MCF 10A (cell line): Measurements from ENCODE around the gene RAD54L. TPM values are rescaled to one million over a fixed set of nuclear protein-coding genes. Genes with fewer than 3 reads are reported as not detected.
"Not testable (repeated sequence)": the region's sequence is repeated elsewhere in the genome, so short reads cannot be mapped to it uniquely, and the experiment has no call there.

ENCODE experiments used
- BruUV-seq: library from RNA; stranded (reverse); fragments of 400-500 nt; replicated peaks from 2 replicates; lab custom pipeline; 2021; lab: Mats Ljungman, UMichigan
- CTCF ChIA-PET: fragments of 300-600 bp; sonication (Branson Sonifier 250); formaldehyde crosslinking; extraction: SDS; loops from one replicate; lab custom pipeline; 2021; ENCODE audit warnings: antibody characterized with exemption, inconsistent platforms; lab: Yijun Ruan, JAX
- POLR2A ChIA-PET: fragments of 300-600, 350-650 bp; sonication (Branson Sonifier 250); formaldehyde crosslinking; extraction: SDS; loops from one replicate; lab custom pipeline; 2020; ENCODE audit warnings: antibody characterized with exemption, inconsistent platforms; lab: Yijun Ruan, JAX
- DNase-seq: peaks from one replicate; pipeline ENCODE4 v3.0.0-alpha.2; 2018; ENCODE audit not compliant: unreplicated experiment
- H3K27ac Mint-ChIP-seq: one replicate; pipeline ENCODE4 v1.8.0; 2022; ENCODE audit warnings: mild to moderate bottlenecking, low read depth, mixed read lengths; ENCODE audit not compliant: unreplicated experiment
- H3K27me3 Mint-ChIP-seq: one replicate; pipeline ENCODE4 v1.8.0; 2022; ENCODE audit warnings: mixed read lengths; ENCODE audit not compliant: insufficient read depth, unreplicated experiment
- H3K36me3 Mint-ChIP-seq: one replicate; pipeline ENCODE4 v1.8.0; 2022; ENCODE audit warnings: mild to moderate bottlenecking, moderate library complexity, mixed read lengths; ENCODE audit not compliant: insufficient read depth, unreplicated experiment
- H3K4me1 Mint-ChIP-seq: one replicate; pipeline ENCODE4 v1.8.0; 2022; ENCODE audit warnings: mixed read lengths; ENCODE audit not compliant: insufficient read depth, unreplicated experiment
- H3K4me3 Mint-ChIP-seq: one replicate; pipeline ENCODE4 v1.8.0; 2022; ENCODE audit warnings: mild to moderate bottlenecking, moderate library complexity, mixed read lengths; ENCODE audit not compliant: unreplicated experiment
- H3K9me3 Mint-ChIP-seq: one replicate; pipeline ENCODE4 v1.8.0; 2022; ENCODE audit warnings: mixed read lengths; ENCODE audit not compliant: unreplicated experiment
- intact Hi-C: fragments of 100-400 bp; cut with micrococcal nuclease; formaldehyde crosslinking; loops from 2 replicates; pipeline ENCODE4 v1.14.1; 2022
- total RNA-seq: library from RNA; stranded (reverse); gene quantifications from 2 replicates; pipeline ENCODE4 v1.2.3, GENCODE V29; 2022
- TF ChIP-seq, protein P1 (sequence below): fragments of 200-600 bp; IDR thresholded peaks from one replicate; pipeline ENCODE4 v1.8.0; 2022; ENCODE audit warnings: antibody characterized with exemption, mild to moderate bottlenecking; ENCODE audit not compliant: unreplicated experiment

Gene RAD54L
- total RNA-seq, 1 experiment from 2014 or later, result 4.5 TPM

GRCh38 chr1:46244656-46245371 is 2.7 kb upstream of the RAD54L start:
- H3K4me3 Mint-ChIP-seq, result no peak overlapping the region
- no TSS peak for BruUV-seq
- DNase-seq, result peak; percentile 38
- no peaks in the 10 kb centered on the region for H3K27me3 Mint-ChIP-seq
- peaks cover 23% of the 10 kb centered on the region for H3K4me1 Mint-ChIP-seq
- no peak overlapping the region for H3K27ac Mint-ChIP-seq
- TF ChIP-seq, protein P1, sequence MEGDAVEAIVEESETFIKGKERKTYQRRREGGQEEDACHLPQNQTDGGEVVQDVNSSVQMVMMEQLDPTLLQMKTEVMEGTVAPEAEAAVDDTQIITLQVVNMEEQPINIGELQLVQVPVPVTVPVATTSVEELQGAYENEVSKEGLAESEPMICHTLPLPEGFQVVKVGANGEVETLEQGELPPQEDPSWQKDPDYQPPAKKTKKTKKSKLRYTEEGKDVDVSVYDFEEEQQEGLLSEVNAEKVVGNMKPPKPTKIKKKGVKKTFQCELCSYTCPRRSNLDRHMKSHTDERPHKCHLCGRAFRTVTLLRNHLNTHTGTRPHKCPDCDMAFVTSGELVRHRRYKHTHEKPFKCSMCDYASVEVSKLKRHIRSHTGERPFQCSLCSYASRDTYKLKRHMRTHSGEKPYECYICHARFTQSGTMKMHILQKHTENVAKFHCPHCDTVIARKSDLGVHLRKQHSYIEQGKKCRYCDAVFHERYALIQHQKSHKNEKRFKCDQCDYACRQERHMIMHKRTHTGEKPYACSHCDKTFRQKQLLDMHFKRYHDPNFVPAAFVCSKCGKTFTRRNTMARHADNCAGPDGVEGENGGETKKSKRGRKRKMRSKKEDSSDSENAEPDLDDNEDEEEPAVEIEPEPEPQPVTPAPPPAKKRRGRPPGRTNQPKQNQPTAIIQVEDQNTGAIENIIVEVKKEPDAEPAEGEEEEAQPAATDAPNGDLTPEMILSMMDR, result peak; percentile 42
- CTCF ChIA-PET, result interaction anchor here (0.5 to 3.3 kb wide), 38 partner anchors 10 to 1270 kb away, joined by 3 to 31 read pairs (median 4); partner anchors contain the start of gene NSUN4
- H3K36me3 Mint-ChIP-seq, result no peaks in the 10 kb centered on the region
- POLR2A ChIA-PET, result interaction anchor here (0.6 to 3.6 kb wide), 12 partner anchors 21 to 103 kb away, joined by 3 to 39 read pairs (median 3); partner anchors contain the start of genes LRRC41 and UQCRH
- intact Hi-C loops, result loop anchor here (2.0 kb wide), 1 partner anchor 104 kb away; no protein-coding TSS in a partner anchor
- H3K9me3 Mint-ChIP-seq, result no peaks in the 10 kb centered on the region

DNA sequence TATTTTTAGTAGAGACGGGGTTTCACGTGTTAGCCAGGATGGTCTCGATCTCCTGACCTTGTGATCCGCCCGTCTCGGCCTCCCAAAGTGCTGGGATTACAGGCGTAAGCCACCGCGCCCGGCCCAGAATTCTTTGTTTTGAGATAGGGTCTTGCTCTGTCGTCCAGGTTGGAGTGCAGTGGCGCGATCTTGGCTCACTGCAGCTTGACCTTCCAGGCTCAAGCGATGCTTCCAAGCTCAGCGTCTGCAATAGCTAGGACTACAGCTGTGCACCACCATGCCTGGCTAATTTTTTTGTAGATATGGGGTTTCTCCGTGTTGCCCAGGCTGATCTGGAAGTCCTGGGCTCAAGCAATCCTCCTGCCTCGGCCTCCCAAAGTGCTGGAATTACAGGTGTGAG is 1.4 kb upstream of the RAD54L start:
- POLR2A ChIA-PET, result interaction anchor here (0.6 to 3.6 kb wide), 15 partner anchors 12 to 662 kb away, joined by 3 to 39 read pairs (median 8); partner anchors contain the start of genes LRRC41, LURAP1, NSUN4 and UQCRH
- H3K4me3 Mint-ChIP-seq, DNase-seq, H3K9me3 Mint-ChIP-seq, H3K27me3 Mint-ChIP-seq, BruUV-seq, H3K27ac Mint-ChIP-seq, H3K36me3 Mint-ChIP-seq: not testable (repeated sequence)
- intact Hi-C loops, result loop anchor here (2.0 kb wide), 1 partner anchor 95 kb away; the partner anchor contains the start of gene NSUN4
- CTCF ChIA-PET, result interaction anchor here (0.5 to 3.3 kb wide), 13 partner anchors 9 to 763 kb away, joined by 3 to 31 read pairs (median 4); partner anchors contain the start of genes LRRC41, NSUN4 and UQCRH
- H3K4me1 Mint-ChIP-seq, result peaks cover 24% of the 10 kb centered on the region

GRCh38 chr1:46246548-46247435 is 771 bp upstream of the RAD54L start:
- Mint-ChIP-seq H3K4me3 (peak overlapping the region; percentile 81), H3K36me3 (no peaks in the 10 kb centered on the region), H3K9me3 (no peaks in the 10 kb centered on the region), H3K27me3 (no peaks in the 10 kb centered on the region), H3K4me1 (peaks cover 25% of the 10 kb centered on the region), H3K27ac (peak overlapping the region; percentile 91)
- ChIA-PET POLR2A (interaction anchor here (0.5 to 3.6 kb wide), 23 partner anchors 12 to 662 kb away, joined by 3 to 39 read pairs (median 3); partner anchors contain the start of genes LRRC41, LURAP1, NSUN4 and UQCRH), CTCF (interaction anchor here (0.5 to 3.3 kb wide), 15 partner anchors 9 to 1865 kb away, joined by 3 to 31 read pairs (median 3); partner anchors contain the start of genes LRRC41, NSUN4 and UQCRH)
- intact Hi-C loops, result loop anchor here (2.0 kb wide), 1 partner anchor 94 kb away; the partner anchor contains the start of gene NSUN4
- BruUV-seq, result TSS peak; percentile 88
- TF ChIP-seq, protein P1, result no peak
- no peak for DNase-seq

DNA sequence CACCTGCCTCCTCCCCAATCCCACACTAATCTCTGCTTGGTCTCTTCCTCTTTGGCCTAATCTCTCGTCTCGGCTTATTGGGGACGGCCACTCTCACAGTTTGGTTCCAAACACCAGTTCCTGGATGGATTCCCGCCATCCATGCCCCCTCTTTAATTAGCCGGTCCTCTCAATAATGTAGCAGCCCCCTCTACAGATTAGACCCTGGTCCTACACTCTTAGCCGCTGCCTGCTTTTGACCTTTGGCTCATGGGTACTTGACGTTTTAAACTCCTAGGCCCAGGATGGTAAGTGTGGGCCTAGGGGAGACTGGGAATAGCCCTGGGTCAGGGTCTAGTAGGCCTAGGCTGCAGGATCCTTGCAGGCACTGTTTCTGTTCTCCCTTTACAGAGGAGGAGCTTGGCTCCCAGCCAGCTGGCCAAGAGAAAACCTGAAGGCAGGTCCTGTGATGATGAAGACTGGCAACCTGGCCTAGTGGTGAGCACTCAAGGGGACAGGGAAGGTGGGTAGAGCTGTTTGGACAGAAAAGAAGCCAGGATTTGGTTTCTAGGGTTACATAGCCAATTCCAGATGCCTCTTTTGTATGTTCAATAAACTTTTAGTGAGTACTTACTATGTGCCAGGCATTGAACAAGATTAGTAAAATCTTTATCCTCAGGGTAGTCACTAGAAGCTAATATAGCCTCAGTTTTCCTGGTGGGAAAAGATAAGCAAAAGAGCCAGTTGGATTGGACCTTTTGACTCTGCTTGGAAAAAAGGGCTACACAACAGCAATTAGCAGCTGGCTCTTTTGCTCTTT is 758 bp downstream of the RAD54L start:
- intact Hi-C loops, result no loop called here

More for the DNA sequence above, 758 bp downstream of the RAD54L start:
- Mint-ChIP-seq H3K36me3 (peaks cover 4% of the 10 kb centered on the region), H3K4me1 (peaks cover 33% of the 10 kb centered on the region), H3K4me3 (peak overlapping the region; percentile 81), H3K9me3 (no peaks in the 10 kb centered on the region), H3K27ac (no peak overlapping the region), H3K27me3 (no peaks in the 10 kb centered on the region)
- TF ChIP-seq, protein P1, result no peak
- BruUV-seq, result no TSS peak
- CTCF ChIA-PET, result no interaction called here
- POLR2A ChIA-PET, result interaction anchor here (1.6 to 2.3 kb wide), 2 partner anchors 29 to 92 kb away, joined by 3 to 20 read pairs; partner anchors contain the start of gene NSUN4
- DNase-seq, result peak; percentile 82
